GM19023 (cell line): ENCODE results near the gene MSMO1.
"Not testable (repeated sequence)": the region's sequence is repeated elsewhere in the genome, so short reads cannot be mapped to it uniquely, and the experiment has no call there.

Source experiments
- ATAC-seq: cut with Tn5 transposase; IDR thresholded peaks from one replicate; pipeline ENCODE4 v1.9.1; 2021; ENCODE audit warnings: mild to moderate bottlenecking, moderate library complexity; ENCODE audit not compliant: unreplicated experiment

The MSMO1 gene

DNA sequence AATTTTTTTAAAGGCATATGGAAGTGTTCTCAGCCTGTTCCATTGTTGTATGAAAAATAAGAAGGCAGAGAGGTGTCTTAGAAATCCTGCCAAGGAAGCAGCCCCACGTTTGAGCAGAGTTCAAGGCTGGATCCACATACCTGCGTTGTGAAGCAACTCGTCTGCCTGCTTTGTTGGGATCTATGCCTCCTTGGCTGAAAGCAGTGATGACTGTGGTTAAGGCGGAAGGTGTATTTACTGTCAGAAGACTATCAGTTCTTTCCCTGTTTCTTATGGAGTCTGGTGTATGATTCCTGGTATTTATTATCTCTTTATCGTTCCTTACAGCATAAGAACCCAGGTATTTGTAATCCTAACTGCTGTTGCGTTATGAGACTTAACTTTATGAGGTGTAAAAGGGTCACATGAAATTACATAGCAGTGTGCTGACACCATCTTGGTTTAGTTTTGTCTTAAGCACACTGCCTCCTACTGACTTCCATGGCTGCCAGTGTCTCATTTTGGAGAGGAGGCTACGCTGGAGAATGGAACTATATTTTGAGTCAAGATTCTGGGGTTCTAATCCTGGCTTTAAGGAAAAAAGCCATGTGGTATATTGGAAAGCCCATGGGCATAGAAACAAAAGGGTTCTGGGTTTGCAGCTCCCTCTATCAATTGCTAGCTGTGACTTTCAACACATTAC is 3.1 kb upstream of the MSMO1 start:
- ATAC-seq = no peak

DNA sequence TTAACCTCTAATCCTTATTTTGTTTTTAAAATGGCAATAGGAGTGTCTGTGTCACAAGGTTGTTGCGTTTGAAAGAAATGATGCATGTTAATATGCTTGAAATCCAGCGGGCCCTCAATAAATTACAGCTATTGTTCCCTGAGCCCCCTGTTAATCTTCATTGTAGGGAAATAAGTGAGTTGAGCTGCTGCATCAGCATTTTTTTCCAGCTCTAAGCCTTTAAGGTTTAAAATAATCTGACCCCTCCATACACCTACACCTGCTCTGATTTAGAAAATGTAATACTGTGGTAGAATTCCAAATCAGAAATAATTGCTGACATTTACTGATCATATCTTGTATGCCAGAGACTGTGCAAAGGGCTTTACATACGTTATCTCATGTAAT is 2.6 kb upstream of the MSMO1 start:
- ATAC-seq = no peak

DNA sequence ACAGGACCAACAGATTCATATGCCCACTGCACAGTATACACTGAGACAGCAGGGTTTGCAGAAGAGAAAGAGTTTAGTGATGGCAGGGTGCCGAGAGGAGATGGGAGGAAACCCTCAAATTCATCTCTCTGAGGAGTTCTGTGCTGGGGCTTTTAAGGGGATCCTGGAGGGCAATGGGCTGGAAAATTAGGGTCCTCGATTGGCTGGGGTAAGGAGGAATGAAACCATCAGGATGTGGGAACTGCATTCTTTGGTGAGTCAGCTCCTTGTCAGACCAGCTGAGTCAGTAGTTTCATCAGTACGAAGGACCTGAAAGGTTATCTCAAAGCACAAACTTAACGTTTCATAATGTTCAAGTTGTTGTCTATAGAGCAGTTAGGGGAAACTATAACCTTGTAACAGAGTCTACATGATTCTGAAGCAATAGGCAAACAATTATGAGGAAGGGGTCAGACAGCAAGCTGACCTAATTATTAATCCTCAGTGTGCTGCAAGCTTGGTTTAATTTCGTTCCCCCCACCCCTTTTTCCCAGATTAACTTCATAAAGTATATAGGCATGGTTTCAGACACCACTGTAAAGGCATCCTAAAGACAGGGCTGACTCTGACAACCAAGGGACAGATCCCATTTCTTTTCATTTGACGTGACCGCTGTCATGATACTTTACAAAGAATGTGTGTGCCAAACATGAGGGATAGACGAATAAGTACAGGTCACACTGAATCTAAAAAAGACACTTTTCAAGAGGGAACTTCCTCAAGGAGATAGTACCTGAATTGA is 1.5 kb upstream of the MSMO1 start:
- ATAC-seq = no peak

DNA sequence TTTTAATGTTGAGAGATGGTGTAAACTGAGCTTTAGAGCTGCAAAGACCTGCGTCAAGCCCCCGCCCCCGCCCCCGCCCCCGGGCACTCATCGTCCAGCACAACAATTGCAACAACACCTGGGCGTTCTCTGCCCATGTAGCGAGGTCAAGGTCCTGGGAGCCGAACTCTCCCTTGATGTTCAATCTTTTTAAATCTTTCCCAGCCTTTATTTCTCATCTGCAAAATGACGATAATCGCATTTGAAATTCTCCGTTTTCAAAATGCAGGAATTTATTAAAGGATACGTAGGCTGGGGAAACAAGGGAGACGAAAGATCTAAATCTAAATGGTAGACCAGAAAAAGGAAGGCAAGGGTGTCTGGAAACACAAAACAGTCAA is 648 bp upstream of the MSMO1 start:
- ATAC-seq = peak; percentile 9

DNA sequence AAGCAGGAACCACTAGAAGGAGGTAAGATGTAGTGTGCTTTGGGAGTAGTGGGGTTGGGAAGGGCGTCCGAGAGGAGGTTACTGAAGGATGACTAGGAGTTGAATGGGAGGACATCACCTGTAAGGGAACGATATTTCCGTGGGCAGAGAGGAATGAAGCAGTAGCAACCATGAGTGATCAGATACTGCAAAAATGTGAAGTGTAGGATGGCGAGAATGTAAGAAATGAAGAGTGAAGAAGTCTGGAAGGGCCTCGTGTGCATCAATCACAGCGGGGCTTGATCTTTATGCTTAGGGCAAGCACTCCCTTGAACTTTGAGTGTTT is 594 bp downstream of the MSMO1 start:
- ATAC-seq = peak; percentile 1

DNA sequence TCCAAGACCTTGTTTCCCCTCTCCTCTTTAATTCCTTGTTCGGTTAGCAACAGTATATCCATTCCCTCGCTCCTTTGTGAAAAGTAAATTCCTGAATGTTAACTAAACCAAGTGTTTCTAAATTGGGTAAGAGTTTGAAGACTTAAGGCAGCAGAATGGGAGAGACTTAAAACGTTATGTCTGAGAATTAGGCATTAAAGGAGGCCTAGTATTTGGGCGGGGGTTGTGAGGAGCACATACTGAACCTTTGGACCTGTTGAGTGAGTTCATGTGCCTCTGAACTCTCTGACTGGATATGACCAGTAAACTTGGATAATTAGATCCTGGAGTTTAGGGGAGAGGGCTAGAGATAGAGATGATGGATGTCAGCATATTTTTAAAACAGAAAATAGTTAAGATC is 1.2 kb downstream of the MSMO1 start:
- no peak for ATAC-seq

DNA sequence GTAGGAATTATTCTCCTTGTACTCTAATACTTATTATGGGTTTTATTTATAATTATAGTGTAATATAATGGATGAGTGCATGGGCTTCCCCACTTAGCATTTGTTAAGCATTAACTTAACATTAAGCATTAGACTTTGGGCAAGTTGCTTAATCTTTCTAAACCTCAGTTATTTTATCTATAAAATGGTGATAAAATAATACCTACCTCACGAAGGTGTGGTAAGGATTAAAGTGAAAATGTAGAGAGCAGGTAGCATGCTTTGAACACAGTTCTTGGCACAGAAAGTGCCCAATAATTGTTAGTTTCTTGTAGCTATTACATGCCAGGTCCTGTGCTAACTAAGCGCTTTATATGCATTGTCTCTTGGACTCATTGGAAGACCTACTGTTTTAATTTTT is 2.6 kb downstream of the MSMO1 start:
- no peak for ATAC-seq

DNA sequence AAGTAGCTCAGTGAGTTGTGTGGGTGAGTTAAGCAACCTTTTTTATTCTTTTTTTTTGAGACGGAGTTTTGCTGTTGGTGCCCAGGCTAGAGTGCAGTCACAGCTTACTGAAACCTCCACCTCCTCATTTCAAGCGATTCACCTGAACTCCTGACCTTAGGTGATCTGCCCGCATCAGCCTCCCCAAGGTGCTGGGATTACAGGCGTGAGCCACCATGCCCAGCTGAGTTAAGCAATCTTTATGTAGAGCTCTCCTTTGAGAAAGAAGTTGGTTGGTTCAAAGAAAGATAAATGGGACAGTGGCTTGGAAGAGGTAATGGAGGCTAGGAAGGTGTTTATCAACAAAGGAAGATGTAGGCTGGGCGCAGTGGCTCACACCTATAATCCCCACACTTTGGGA is 3.2 kb downstream of the MSMO1 start:
- no peak for ATAC-seq

DNA sequence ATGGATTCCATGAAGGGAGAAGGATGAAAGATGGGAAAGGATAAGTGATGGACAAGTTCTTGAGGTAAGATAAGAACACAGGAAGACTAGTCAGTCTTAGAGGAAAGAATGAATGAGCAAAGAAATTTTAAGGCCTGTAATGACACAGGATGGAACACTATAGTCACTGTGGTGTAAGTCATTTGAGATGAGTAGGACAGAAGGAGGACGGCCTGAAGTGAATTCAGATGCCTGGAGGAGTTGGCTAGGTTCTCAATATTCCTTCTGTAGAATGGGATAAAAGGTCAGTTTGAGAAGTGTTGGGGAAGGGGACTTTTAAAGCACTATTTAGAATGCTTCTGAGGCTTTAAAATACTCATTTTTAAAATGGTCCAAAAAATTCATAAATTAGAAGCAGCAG is 3.9 kb downstream of the MSMO1 start:
- ATAC-seq = no peak

DNA sequence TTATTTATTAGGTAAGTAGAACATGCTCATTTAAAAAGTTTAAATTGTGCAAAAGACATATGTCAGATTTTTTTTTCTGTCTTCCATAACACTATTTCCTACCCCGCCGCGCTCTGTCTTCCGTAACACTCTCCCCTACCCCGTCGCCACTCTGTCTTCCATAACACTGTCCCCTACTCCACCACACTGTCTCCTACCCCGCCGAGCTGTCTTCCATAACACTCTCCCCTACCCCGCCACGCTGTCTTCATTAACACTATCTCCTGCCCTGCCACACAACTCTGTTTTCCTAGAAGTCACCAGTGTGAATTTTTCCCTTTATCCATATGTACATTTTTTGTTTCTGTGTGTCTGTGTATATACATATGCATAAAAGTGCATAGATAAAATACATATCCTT is 4.4 kb downstream of the MSMO1 start:
- no peak for ATAC-seq

DNA sequence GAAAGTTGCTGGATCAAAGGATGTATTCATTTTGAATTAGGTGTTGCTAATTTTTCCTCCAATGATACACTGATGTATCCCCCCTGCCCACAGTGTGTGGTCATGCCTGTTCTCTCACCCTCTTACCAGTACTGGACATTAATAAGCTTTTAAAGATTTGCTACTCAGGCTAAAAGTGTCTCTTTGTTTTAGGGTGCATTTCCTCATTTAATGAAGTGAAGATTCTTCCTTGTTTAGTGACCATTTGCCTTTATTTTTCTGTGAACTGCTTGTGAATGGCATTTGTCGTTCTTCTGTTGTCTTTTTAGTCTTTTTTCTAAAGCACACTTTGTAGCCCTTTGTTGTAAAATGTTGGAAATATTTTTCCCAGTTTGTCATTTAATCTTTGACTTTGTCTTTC is 5.0 kb downstream of the MSMO1 start:
- no peak for ATAC-seq

DNA sequence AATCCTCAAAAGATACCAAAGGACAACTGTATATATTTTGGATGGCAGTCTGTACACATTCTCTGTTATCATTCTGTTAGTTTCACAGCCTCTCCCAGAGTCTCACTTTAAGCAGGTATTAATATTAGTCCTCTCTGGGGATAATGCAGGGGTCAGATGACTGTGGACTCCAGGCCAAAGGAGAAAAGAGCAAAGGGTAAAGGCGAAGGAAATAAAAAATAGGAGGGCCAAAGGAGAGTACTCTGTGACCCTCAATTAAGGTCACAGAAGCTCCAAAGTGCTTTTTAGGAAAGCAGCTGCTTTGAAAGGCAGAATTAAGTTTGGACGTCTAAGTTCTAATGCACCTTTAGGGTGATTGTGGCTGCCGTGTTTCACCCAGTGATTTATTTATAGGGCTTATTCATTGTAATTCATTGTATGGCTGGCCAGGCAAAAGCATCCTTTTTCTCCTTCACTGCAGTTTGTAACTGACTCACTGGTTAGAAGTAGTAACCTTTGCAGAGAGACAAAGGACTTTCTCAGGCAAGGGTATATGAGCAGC is 7.8 kb downstream of the MSMO1 start:
- no peak for ATAC-seq

DNA sequence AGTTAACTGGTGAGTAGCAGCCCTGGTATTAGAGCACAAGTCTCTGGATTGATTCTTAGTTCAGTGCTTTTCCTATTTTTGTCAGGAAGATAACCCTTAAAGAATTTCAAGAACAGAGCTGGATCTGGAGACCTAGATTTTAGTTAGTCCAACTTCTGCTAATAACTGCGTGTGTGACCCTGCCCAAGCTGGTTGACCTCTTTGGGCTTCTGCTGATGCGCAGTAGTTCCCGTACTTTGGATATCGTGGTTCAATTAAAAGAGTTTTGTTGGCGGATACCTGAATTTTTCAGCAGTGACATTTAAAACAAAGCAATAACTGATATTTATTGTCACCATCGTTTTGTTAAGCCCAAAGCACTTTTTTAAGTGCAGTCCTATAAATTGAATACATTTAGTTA is 9.3 kb downstream of the MSMO1 start:
- ATAC-seq = no peak

DNA sequence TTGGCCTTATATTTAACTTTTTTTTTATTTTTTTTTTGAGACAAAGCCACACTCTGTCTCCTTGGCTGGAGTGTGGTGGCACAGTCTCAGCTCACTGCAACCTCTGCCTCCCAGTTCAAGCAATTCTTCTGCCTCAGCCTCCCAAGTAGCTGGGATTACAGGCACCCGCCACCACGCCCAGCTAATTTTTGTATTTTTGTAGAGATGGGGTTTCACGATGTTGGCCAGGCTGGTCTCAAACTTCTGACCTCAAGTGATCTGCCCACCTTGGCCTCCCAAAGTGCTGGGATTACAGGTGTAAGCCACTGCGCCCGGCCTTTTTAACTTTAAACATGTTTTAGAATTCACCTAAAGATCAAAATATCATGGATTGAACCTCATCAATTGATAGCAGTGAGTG is 14.9 kb downstream of the MSMO1 start:
- not testable (repeated sequence) for ATAC-seq

DNA sequence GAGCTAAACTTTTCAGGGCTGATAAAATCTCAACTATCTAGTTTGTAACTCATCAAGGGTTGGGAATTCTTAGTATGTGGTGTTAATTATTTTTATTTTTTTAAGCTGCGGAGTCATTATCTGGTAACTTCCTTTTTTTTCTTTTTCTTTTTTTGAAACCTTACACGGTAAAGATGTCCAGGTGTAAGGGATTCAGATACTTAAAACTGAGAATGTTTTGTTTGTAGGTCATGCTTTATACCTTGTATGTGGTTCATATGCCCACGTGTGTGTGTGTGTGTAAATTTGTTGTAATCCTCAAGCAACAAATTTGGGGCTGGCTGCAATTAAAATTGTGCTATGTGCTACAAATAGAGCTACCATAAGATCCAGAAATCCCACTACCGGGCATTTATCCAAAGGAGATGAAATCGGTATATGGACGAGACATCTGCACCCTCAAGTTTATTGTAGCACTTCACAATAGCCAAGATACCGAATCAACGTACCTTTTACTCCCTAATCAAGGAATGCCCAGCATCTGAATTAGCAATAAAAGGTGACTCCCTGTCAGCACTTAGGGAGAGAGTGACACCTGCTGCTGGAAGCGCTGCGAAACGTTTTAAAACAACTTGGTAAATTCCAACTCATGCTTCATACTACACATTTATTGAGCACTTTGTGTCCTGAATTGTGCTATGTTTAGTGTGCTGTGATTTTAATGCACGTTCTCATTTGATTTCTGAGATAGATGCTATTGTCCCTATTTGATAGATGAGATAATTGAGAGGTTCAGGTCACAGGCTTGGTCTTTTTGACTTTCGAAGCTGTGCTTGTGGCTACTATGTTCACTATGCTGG is 16.1 kb downstream of the MSMO1 start:
- no peak for ATAC-seq

DNA sequence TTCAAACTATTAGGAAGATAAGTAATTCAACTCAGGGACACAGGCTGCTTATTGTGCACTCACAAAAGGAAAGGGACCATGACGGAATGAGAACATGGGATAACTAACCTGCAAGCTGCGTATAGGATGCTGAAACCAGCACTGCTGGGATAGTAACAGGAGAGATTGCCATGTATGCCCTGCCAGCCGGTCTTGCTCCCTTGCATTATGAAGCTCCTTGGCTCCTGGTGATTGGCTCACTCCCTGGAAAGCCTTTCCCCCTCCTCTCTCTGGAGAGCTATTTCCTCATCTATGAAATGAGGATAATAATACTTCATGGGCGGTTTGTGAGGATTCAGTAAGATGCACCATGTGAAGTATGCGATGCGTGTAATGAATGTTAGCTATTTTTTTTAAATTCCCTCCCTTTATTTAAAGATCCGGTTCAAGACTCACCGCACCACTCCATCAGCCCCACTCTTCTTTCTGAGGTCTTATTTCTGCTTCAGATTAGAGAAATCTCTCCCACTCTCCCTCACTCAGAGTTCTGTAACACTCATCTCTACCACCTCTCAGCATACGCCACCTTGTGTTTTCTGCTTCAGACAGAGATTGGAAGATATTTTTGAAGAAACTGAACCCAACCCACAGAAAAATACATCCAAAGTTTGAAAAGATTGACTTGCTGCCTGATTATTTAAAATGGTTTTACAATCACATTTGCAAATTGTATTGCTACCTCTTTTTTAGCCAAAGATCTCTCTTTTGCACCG is 18.4 kb downstream of the MSMO1 start:
- no peak for ATAC-seq

DNA sequence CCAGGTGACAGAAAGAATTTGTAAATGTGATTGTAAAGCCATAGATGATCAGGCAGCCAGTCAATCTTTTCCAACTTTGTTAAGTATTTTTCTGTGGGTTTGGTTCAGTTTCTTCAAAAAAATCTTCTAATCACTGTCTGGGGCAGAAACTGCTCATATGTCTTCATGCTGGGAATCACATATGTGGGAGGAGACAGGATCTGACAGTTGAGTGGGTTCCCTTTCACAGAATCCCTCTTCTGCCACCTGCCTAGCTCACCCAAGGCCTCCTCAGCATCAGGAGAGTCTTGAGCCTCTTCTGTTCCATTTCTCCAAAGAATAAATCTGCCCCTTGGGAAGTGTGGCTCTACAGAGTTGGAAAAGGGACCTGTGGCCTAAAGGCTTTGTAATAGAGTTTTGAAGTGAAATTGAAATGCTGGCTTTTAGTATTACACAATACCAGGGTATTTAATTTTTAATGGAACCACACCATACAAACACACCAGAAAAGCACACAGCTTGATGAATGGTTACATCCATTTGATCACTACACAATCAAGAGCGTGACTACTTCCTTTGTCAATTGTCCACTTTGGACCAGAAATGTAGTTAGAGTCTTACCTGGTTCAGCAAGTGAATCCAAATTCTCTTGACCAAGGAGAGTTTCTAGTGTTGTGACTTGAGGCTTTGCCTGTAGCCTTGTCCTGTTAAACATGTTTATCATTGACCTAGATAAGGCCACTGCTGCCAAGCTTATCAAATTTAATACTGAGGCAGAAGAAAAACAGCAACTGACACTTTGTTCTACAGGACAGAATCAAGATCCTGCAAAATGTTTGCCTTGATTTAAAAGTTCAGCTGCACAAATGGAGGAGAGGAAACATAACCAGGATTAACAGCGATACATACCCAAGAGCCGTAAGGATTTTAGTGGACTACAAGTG is 20.4 kb downstream of the MSMO1 start:
- no peak for ATAC-seq

DNA sequence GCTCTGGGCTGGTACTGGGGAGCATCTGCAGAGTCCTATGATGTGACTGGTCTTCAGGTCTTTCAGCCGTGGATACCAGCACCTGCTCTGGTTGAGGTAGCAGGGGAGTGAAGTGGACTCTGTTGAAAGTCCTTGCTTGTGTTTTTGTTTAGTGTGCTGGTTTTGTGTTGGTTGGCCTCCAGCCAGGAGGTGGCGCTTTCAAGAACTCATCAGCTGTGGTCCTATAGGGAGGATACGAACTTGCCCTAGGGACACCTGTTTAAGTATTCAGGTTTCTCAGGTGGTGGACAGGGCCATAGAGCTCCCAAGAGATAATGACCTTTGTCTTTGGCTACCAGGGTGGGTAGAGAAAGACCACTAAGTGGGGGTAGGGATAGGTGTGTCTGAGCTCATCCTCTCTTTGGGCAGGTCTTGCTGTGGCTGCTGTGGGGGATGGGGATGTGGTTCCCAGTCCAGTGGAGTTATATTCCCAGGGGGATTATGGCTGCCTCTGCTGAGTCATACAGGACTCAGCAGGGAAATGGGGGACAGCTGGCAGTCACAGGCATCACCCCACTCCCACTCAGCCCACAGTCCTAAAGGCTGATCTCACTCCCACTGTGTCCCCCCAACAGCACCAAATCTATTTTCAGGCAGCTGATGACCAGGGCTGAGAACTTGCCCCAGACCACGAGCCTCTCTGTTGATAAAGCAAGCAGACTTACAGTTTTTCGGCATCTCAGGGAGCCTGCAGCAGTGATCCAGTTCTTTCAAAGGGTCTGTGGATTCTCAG is 24.1 kb downstream of the MSMO1 start:
- no peak for ATAC-seq

DNA sequence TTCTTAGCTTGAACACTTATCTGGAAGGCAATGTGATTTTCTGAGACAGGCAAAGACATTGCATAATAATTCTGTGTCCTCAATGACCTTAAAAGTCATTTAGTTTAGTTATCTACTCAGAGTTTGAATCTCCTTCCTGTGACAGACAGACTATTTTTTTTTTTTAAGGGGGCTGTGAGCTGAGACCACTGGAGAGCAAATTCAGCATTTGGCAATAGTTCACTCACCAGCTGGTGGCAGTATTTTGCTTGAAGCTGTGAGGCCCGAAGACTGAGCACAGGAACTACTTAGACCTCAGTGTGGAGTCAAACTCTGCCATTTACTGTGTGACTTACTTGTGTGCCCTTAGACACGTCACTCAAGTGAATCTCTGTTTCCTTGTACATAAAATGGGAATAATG is 28.4 kb downstream of the MSMO1 start:
- ATAC-seq = no peak
